Prostate gland (tissue), 2 donors: ENCODE measurements around the gene PSMA7. TPM values are rescaled to one million over a fixed set of nuclear protein-coding genes. Genes with fewer than 3 reads are reported as not detected.

Source experiments
- DNase-seq: peaks from one replicate; pipeline ENCODE4 v3.0.0-alpha.2; 2019; ENCODE audit warnings: low spot score
- H3K27ac ChIP-seq, 2 donors: fragments of 200-600 bp; sonication (generic); 2 replicates each; pipeline ENCODE4 v1.5.1; 2017 to 2019
- H3K27me3 ChIP-seq: fragments of 200-600 bp; sonication (generic); replicated peaks from 2 replicates; pipeline ENCODE4 v1.5.1; 2019; ENCODE audit not compliant: insufficient read depth
- H3K36me3 ChIP-seq, 2 donors: fragments of 200-600 bp; sonication (generic); 1 replicate in 1 of 2; 2 replicates in 1 of 2; pipeline versions ENCODE4 v1.5.1 to v1.8.1; 2017 to 2019
- H3K4me1 ChIP-seq: fragments of 200-600 bp; sonication (generic); replicated peaks from 2 replicates; pipeline ENCODE4 v1.5.1; 2019
- H3K4me3 ChIP-seq, 2 donors: fragments of 200-600 bp; sonication (generic); 2 replicates each; pipeline ENCODE4 v1.5.1; 2017 to 2019
- H3K9me3 ChIP-seq: fragments of 200-600 bp; sonication (generic); 2 replicates; pipeline ENCODE4 v1.5.1; 2017
- POLR2A ChIP-seq: fragments of 450-650 bp; IDR thresholded peaks from one replicate; pipeline ENCODE4 v1.6.1; 2016; ENCODE audit warnings: antibody characterized with exemption, mild to moderate bottlenecking
- POLR2AphosphoS5 ChIP-seq: sonication (generic); formaldehyde crosslinking; IDR thresholded peaks from one replicate; pipeline ENCODE4 v1.6.1; 2017; ENCODE audit warnings: antibody characterized with exemption
- WGBS: methylation state at CpG from one replicate; pipeline ENCODE4 v1.1.5; 2018; 5-methylcytosine and 5-hydroxymethylcytosine counted together
- intact Hi-C: fragments of 100-400 bp; cut with DNase I; formaldehyde crosslinking; loops from one replicate; pipeline ENCODE4 v1.14.2; 2022
- total RNA-seq, 2 donors: library from RNA; depleted of rRNA; stranded (reverse); fragments of >200 nt; gene quantifications; one replicate each; pipeline ENCODE4 v1.1.0, GENCODE V29; 2016
- TF ChIP-seq, protein P1 (sequence below), 4 experiments: fragments of 200-600 bp in 2 of 4; fragments of 450-650 bp in 2 of 4; sonication (generic) in 2 of 4; IDR thresholded peaks; 1 replicate in 3 of 4; 2 replicates in 1 of 4; pipeline ENCODE4 v1.5.1; 2016 to 2019; ENCODE audit warnings: antibody characterized with exemption in 4 of 4, mild to moderate bottlenecking in 2 of 4, moderate library complexity in 2 of 4

Gene PSMA7
- total RNA-seq, 2 donors from 2014 or later, result 176 to 250 TPM

DNA sequence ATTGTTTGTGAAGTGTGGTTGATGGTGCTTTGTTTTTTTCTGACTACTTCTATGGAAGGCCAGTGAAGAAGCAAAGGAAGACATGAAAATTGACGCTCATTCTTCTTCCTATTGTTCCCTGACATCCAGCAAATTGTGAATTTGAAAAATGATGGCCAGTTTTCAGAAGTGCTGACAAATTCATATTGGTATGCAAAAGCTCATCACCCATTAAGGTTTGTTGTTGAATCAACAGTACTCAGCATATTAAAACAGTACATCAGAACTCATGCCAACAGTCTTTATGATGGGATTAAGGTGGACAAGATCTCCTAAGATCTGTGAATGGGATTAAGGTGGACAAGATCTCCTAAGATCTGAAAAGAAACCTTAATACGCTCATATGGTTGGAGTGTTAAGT is 38.6 kb upstream of the PSMA7 start:
- intact Hi-C loops, result loop anchor here (10.0 kb wide), 1 partner anchor 203 kb away; the partner anchor contains the start of gene RPS21
- 89% methylated on average over 2 of the region's 2 CpGs for WGBS
- no peak overlapping the region for H3K27ac ChIP-seq

GRCh38 chr20:62179162-62179504 is 35.9 kb upstream of the PSMA7 start:
- no peaks in the 10 kb centered on the region for H3K36me3 ChIP-seq
- H3K4me3 ChIP-seq, result no peak overlapping the region
- no peaks in the 10 kb centered on the region for H3K27me3 ChIP-seq
- TF ChIP-seq POLR2A (no peak), POLR2AphosphoS5 (no peak)
- TF ChIP-seq, protein P1, sequence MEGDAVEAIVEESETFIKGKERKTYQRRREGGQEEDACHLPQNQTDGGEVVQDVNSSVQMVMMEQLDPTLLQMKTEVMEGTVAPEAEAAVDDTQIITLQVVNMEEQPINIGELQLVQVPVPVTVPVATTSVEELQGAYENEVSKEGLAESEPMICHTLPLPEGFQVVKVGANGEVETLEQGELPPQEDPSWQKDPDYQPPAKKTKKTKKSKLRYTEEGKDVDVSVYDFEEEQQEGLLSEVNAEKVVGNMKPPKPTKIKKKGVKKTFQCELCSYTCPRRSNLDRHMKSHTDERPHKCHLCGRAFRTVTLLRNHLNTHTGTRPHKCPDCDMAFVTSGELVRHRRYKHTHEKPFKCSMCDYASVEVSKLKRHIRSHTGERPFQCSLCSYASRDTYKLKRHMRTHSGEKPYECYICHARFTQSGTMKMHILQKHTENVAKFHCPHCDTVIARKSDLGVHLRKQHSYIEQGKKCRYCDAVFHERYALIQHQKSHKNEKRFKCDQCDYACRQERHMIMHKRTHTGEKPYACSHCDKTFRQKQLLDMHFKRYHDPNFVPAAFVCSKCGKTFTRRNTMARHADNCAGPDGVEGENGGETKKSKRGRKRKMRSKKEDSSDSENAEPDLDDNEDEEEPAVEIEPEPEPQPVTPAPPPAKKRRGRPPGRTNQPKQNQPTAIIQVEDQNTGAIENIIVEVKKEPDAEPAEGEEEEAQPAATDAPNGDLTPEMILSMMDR (IDR thresholded peaks at IDR 0.05), result no peak
- H3K9me3 ChIP-seq, result no peaks in the 10 kb centered on the region
- peaks cover 4% of the 10 kb centered on the region for H3K4me1 ChIP-seq
- intact Hi-C loops, result no loop called here
- 96% methylated on average over 14 of the region's 14 CpGs for WGBS
- no peak for DNase-seq
- no peak overlapping the region for H3K27ac ChIP-seq

More for the DNA sequence above, 38.6 kb upstream of the PSMA7 start:
- Histone ChIP-seq H3K9me3 (no peaks in the 10 kb centered on the region), H3K4me1 (peaks cover 4% of the 10 kb centered on the region), H3K27me3 (no peaks in the 10 kb centered on the region), H3K4me3 (no peak overlapping the region), H3K36me3 (no peaks in the 10 kb centered on the region)
- TF ChIP-seq, protein P1 (IDR thresholded peaks at IDR 0.05), result no peak
- TF ChIP-seq POLR2AphosphoS5 (no peak), POLR2A (no peak)
- DNase-seq, result no peak

GRCh38 chr20:62178316-62179161 is 35.3 kb upstream of the PSMA7 start:
- peaks cover 2% of the 10 kb centered on the region for H3K4me1 ChIP-seq
- no peak for TF ChIP-seq POLR2AphosphoS5
- TF ChIP-seq, protein P1 (IDR thresholded peaks at IDR 0.05), result no peak
- no peak for TF ChIP-seq POLR2A
- H3K9me3 ChIP-seq, result no peaks in the 10 kb centered on the region
- WGBS, result 91% methylated on average over 19 of the region's 19 CpGs
- no peak for DNase-seq
- no peak overlapping the region for H3K27ac ChIP-seq
- H3K27me3 ChIP-seq, result no peaks in the 10 kb centered on the region
- H3K36me3 ChIP-seq, result no peaks in the 10 kb centered on the region
- intact Hi-C loops, result no loop called here
- H3K4me3 ChIP-seq, result no peak overlapping the region

DNA sequence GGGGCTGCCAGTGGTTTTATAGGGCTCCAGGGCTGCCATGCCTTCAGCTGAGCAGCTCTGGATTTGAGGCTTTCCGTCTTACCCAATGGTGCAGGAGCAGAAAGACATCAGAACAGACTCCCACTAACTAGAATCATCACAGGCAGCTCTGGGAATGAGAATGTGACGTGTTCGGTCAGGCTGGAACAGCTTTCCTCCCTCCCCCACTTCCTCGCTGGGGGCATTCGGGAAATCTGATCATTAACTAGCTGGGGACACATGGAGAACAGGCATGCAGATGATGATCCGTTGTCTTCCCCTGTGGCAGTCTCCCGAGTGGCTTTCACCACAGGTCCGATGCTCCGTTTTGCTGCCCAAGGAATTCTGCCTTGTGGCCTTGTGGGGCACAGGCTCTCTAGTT is 34.1 kb upstream of the PSMA7 start:
- Histone ChIP-seq H3K27ac (no peak overlapping the region), H3K4me3 (no peak overlapping the region), H3K27me3 (no peaks in the 10 kb centered on the region), H3K9me3 (no peaks in the 10 kb centered on the region), H3K4me1 (no peaks in the 10 kb centered on the region), H3K36me3 (no peaks in the 10 kb centered on the region)
- TF ChIP-seq POLR2AphosphoS5, result no peak
- TF ChIP-seq, protein P1 (IDR thresholded peaks at IDR 0.05), result no peak
- TF ChIP-seq POLR2A, result no peak
- intact Hi-C loops, result no loop called here
- no peak for DNase-seq
- WGBS, result 84% methylated on average over 9 of the region's 9 CpGs

DNA sequence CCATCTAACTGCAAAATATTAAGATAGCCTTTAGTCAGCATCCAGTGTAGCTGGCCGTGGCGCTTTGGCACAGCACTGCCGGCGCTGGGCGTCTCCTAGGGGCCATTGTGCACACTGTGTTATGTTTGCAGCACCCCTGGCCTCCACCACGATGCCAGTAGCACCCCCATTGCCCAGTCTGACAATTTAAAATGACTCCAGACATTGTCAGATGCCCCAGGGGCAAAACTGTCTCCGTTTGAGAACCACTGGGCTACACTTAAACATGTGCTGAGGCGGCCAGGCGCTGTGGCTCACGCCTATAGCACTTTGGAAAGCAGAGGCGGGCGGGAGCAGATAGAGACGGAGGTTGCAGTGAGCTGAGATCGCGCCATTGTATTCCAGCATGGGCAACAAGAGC is 33.7 kb upstream of the PSMA7 start:
- H3K27me3 ChIP-seq, result no peaks in the 10 kb centered on the region
- no peak overlapping the region for H3K27ac ChIP-seq
- no peaks in the 10 kb centered on the region for H3K4me1 ChIP-seq
- no peaks in the 10 kb centered on the region for H3K9me3 ChIP-seq
- 91% methylated on average over 15 of the region's 15 CpGs for WGBS
- TF ChIP-seq POLR2AphosphoS5, result no peak
- no peak for TF ChIP-seq POLR2A
- TF ChIP-seq, protein P1 (IDR thresholded peaks at IDR 0.05), result no peak
- H3K36me3 ChIP-seq, result no peaks in the 10 kb centered on the region
- intact Hi-C loops, result no loop called here
- no peak for DNase-seq
- no peak overlapping the region for H3K4me3 ChIP-seq
